H1 (cell line): Measurements from ENCODE around the gene MTHFS. TPM values are rescaled to one million over a fixed set of nuclear protein-coding genes. Genes with fewer than 3 reads are reported as not detected.

ENCODE experiments used
- ASH2L ChIP-seq: fragments of 200-600, 300-600 bp; sonication (generic); IDR thresholded peaks from one replicate; pipeline ENCODE4 v1.7.1; 2017; ENCODE audit warnings: low read length
- BACH1 ChIP-seq: IDR thresholded peaks from 2 replicates; pipeline ENCODE4 v1.6.1; 2012; ENCODE audit warnings: low read length, improper control_type of control experiment
- CBX8 ChIP-seq: fragments of 300-800, 300-1000 bp; sonication (generic); IDR thresholded peaks from 2 replicates; pipeline ENCODE4 v1.7.1; 2016; ENCODE audit warnings: low read depth, low read length, borderline replicate concordance
- CHD1 ChIP-seq: IDR thresholded peaks from 2 replicates; pipeline ENCODE4 v1.6.1; 2012; ENCODE audit warnings: low read depth, low read length, improper control_type of control experiment
- EGR1 ChIP-seq: IDR thresholded peaks from 2 replicates; pipeline ENCODE4 v1.6.1; 2011; ENCODE audit warnings: low read depth, low read length, borderline replicate concordance
- KDM4A ChIP-seq: IDR thresholded peaks from one replicate; pipeline ENCODE4 v1.7.1; 2012; ENCODE audit warnings: low read depth, mild to moderate bottlenecking, moderate library complexity, low read length, inconsistent platforms; ENCODE audit not compliant: severe bottlenecking
- KDM5A ChIP-seq: fragments of 200-600 bp; IDR thresholded peaks from 2 replicates; pipeline ENCODE4 v1.7.1; 2012; ENCODE audit warnings: mild to moderate bottlenecking, low read length, inconsistent platforms, mixed read lengths
- NANOG ChIP-seq: IDR thresholded peaks from 2 replicates; pipeline ENCODE4 v1.6.1; 2011; ENCODE audit warnings: low read length, low read depth, mild to moderate bottlenecking, inconsistent platforms; ENCODE audit not compliant: insufficient read depth, poor library complexity, severe bottlenecking
- RAD21 ChIP-seq, 2 experiments: IDR thresholded peaks in 1 of 2; conservative IDR thresholded peaks in 1 of 2; 2 replicates each; pipeline ENCODE4 v1.6.1; 2011; ENCODE audit warnings: low read depth in 2 of 2, low read length in 2 of 2, improper control_type of control experiment in 1 of 2, inconsistent platforms in 1 of 2, mild to moderate bottlenecking in 1 of 2, moderate library complexity in 1 of 2
- TBP ChIP-seq: IDR thresholded peaks from 2 replicates; pipeline ENCODE4 v1.6.1; 2011; ENCODE audit warnings: low read depth, low read length, improper control_type of control experiment
- polyA plus RNA-seq, 7 experiments: library from polyadenylated mRNA; depleted of rRNA in 3 of 7; stranded (reverse) in 5 of 7; unstranded in 2 of 7; fragments of >200 nt in 5 of 7; fragments of 200-250 nt in 2 of 7; gene quantifications; 1 replicate in 5 of 7; 2 replicates in 1 of 7; 4 replicates in 1 of 7; pipeline versions ENCODE4 v1.2.1 to v1.2.3, GENCODE V29; 2011 to 2013; ENCODE audit warnings: missing spikeins in 2 of 7, mixed read lengths in 2 of 7
- total RNA-seq: library from RNA; stranded (reverse); fragmentation: NEBNext Ultra II Directional; extraction: Animal tissue kit (Norgen Biotek cat#: 25700); gene quantifications from 2 replicates; pipeline ENCODE4 v1.2.1, GENCODE V29; 2021
- TF ChIP-seq, protein P1 (sequence below): IDR thresholded peaks from 2 replicates; pipeline ENCODE4 v1.6.1; 2012; ENCODE audit warnings: inconsistent platforms

The MTHFS gene
- total and polyA plus RNA-seq, 2 of the 8 experiments (the other 6 are each of a cell fraction or from before 2014, with no cell fraction given) = 27.3 to 37.2 TPM

DNA sequence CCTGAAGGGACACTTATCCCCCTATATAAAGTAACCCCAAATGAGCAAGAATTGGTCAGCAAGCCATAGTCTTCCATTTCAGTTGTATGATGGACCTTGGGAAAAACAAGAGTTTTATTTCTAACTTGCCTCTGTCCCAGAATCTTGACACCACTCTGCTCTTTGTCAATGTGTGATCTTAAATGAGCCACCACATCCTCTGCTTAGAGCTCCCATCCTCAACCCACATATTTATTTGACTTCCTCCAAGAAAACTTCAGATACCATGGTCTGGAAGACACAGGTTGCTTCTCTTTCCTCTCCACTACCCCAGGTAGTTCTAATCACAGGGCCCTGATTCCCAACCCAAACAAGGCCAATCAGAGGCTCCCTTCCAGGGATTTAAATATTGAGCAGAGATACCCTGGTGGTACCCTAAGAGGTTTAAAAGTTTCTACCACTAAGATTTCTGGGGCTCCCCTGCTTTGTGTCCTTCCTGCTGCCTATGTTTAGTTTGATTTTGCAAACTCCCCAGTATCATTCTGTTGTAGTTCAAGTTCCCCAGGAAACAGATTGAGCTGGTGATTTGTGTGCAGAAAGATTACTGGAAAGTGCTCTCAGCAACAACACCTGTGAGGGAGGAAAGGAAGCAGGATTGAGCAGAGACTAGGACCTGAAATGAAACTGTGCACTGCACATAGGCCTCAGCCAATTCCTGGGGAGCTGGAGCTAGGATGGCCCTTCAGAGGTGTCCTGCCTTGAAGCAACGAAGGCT is 64.3 kb downstream of the MTHFS start (continued):
- TF ChIP-seq BACH1 (no peak), CBX8 (no peak), RAD21 (IDR thresholded peaks at IDR 0.05 in 1 of 2, conservative IDR thresholded peaks at IDR 0.05 in 1 of 2; ENCODE audit: low read depth in 2 of 2, low read length in 2 of 2) (no peak), CHD1 (no peak), TBP (no peak), ASH2L (no peak), KDM5A (no peak), KDM4A (no peak), EGR1 (no peak), NANOG (no peak)
- TF ChIP-seq, protein P1, sequence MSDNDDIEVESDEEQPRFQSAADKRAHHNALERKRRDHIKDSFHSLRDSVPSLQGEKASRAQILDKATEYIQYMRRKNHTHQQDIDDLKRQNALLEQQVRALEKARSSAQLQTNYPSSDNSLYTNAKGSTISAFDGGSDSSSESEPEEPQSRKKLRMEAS = no peak
